Measurements from ENCODE around the gene ITPR2. TPM values are rescaled to one million over a fixed set of nuclear protein-coding genes. Genes with fewer than 3 reads are reported as not detected.

ITPR2 gene
- polyA plus RNA-seq, 1 of the 3 experiments (the other 2 are of a cell fraction): 2.3 TPM

DNA sequence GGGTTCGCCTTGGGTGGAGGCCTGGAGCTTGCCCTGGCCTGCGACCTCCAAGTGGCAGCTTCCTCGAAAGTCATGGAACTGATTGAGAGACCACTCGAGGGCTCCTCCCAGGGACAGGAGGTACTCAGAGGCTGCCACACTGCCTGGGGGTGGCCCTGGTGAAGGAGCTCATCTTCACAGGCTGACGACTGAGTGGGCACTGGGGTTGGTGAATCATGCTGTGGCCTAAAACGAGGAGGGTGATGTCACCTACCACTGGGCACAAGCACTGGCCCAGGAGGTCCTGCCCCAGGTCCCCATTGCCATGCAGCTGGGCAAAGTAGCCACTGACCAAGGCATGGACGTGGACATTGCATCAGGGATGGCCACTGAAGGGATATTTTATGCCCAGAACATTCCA lies 32.1 kb downstream of the ITPR2 start:
- Histone ChIP-seq H3K9ac (no peak overlapping the region), H3K4me3 (ENCODE audit: low read depth in 2 of 2, low read length in 1 of 2) (no peak overlapping the region), H3F3A (replicated peaks; ENCODE audit: insufficient read depth) (peaks cover 10% of the 10 kb centered on the region), H3K27me3 (ENCODE audit: insufficient read depth) (no peaks in the 10 kb centered on the region), H3K36me3 (replicated peaks in 1 of 2; ENCODE audit: control insufficient read depth in 1 of 2, insufficient read depth in 2 of 2, low read length in 1 of 2) (no peaks in the 10 kb centered on the region), H3K4me1 (ENCODE audit: control insufficient read depth in 1 of 2, insufficient read depth in 2 of 2, low read depth in 1 of 2, low read length in 1 of 2) (peaks cover 3 to 10% of the 10 kb centered on the region in 2 experiments; a peak in 3 of 4 replicates), H2AFZ (ENCODE audit: low read depth) (no peak overlapping the region), H3K79me2 (ENCODE audit: insufficient read depth) (peaks cover 5% of the 10 kb centered on the region; the same call in 1 of the 2 replicates), H3K9me2 (no peaks in the 10 kb centered on the region), H3K4me2 (no peak overlapping the region), H4K20me1 (ENCODE audit: insufficient read depth) (no peaks in the 10 kb centered on the region), H3K9me3 (no peaks in the 10 kb centered on the region), H3K27ac (ENCODE audit: low read depth in 2 of 2, low read length in 1 of 2) (no peak overlapping the region)
- DNase-seq: no peak
- ChIA-PET POLR2A (no interaction called here), CTCF (interaction anchor here (1.6 kb wide), 1 partner anchor 10 kb away, joined by 4 read pairs; no protein-coding TSS in a partner anchor)
- no peak for TF ChIP-seq MEF2A (IDR thresholded peaks at IDR 0.05; ENCODE audit: borderline replicate concordance, low read depth)
- TF ChIP-seq, protein P1, sequence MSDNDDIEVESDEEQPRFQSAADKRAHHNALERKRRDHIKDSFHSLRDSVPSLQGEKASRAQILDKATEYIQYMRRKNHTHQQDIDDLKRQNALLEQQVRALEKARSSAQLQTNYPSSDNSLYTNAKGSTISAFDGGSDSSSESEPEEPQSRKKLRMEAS (IDR thresholded peaks at IDR 0.05; ENCODE audit: low read depth): no peak
- no peak for TF ChIP-seq TCF12 (IDR thresholded peaks at IDR 0.05)
- no peak for TF ChIP-seq ELF1 (IDR thresholded peaks at IDR 0.05)
- no peak for TF ChIP-seq EP300 (IDR thresholded peaks at IDR 0.05; ENCODE audit: borderline replicate concordance in 1 of 2, low read depth in 1 of 2, low read length in 1 of 2)
- TF ChIP-seq SMC3 (IDR thresholded peaks at IDR 0.05; ENCODE audit: low read depth, low read length): no peak
- no peak for TF ChIP-seq GABPA (IDR thresholded peaks at IDR 0.05; ENCODE audit: low read depth)
- TF ChIP-seq, protein P2, sequence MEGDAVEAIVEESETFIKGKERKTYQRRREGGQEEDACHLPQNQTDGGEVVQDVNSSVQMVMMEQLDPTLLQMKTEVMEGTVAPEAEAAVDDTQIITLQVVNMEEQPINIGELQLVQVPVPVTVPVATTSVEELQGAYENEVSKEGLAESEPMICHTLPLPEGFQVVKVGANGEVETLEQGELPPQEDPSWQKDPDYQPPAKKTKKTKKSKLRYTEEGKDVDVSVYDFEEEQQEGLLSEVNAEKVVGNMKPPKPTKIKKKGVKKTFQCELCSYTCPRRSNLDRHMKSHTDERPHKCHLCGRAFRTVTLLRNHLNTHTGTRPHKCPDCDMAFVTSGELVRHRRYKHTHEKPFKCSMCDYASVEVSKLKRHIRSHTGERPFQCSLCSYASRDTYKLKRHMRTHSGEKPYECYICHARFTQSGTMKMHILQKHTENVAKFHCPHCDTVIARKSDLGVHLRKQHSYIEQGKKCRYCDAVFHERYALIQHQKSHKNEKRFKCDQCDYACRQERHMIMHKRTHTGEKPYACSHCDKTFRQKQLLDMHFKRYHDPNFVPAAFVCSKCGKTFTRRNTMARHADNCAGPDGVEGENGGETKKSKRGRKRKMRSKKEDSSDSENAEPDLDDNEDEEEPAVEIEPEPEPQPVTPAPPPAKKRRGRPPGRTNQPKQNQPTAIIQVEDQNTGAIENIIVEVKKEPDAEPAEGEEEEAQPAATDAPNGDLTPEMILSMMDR (IDR thresholded peaks at IDR 0.05): no peak
- no peak for TF ChIP-seq SIN3A (IDR thresholded peaks at IDR 0.05; ENCODE audit: borderline replicate concordance, low read depth, low read length)
- no peak for TF ChIP-seq NRF1 (IDR thresholded peaks at IDR 0.05; ENCODE audit: low read depth, low read length)
- TF ChIP-seq YY1 (IDR thresholded peaks at IDR 0.05; ENCODE audit: low read depth): no peak
- no peak for TF ChIP-seq CHD2 (IDR thresholded peaks at IDR 0.05; ENCODE audit: low read length, partially characterized antibody)
- TF ChIP-seq FOXM1 (IDR thresholded peaks at IDR 0.05; ENCODE audit: low read depth): no peak
- TF ChIP-seq GATA2 (CRISPR knock-in tag; IDR thresholded peaks at IDR 0.05): no peak
- no peak for TF ChIP-seq RCOR1 (IDR thresholded peaks at IDR 0.05; ENCODE audit: low read length)
- no peak for TF ChIP-seq EZH2phosphoT487 (IDR thresholded peaks at IDR 0.05; ENCODE audit: borderline replicate concordance, low read depth)
- no peak for TF ChIP-seq RFX5 (IDR thresholded peaks at IDR 0.05; ENCODE audit: low read length)
- TF ChIP-seq RXRA (IDR thresholded peaks at IDR 0.05; ENCODE audit: borderline replicate concordance, low read depth): no peak
- TF ChIP-seq POLR2AphosphoS5 (IDR thresholded peaks at IDR 0.05; ENCODE audit: low read depth, low read length): no peak
- TF ChIP-seq IRF3 (IDR thresholded peaks at IDR 0.05; ENCODE audit: low read depth, low read length): no peak
- WGBS (ENCODE audit: low lambda C conversion rate): 84% methylated on average over 3 of the region's 7 CpGs
